ENCODE results near the gene BAD.

GRCh38 chr11:64224151-64224890 is 60.1 kb downstream of the BAD start:
- TF ChIP-seq SIN3A (IDR thresholded peaks at IDR 0.05; ENCODE audit: borderline replicate concordance, insufficient read depth, low read length) (no peak), POLR2AphosphoS5 (IDR thresholded peaks at IDR 0.05; ENCODE audit: low read depth, low read length) (no peak)

All from PFSK-1 (cell line).